ENCODE measurements around the gene NUDT16L1. TPM values are rescaled to one million over a fixed set of nuclear protein-coding genes. Genes with fewer than 3 reads are reported as not detected.

The NUDT16L1 gene
- polyA plus RNA-seq, 1 of the 3 experiments (the other 2 are of a cell fraction): 45.8 TPM

GRCh38 chr16:4656221-4656620 lies 37.1 kb upstream of the NUDT16L1 start (continued):
- TF ChIP-seq, protein P1, sequence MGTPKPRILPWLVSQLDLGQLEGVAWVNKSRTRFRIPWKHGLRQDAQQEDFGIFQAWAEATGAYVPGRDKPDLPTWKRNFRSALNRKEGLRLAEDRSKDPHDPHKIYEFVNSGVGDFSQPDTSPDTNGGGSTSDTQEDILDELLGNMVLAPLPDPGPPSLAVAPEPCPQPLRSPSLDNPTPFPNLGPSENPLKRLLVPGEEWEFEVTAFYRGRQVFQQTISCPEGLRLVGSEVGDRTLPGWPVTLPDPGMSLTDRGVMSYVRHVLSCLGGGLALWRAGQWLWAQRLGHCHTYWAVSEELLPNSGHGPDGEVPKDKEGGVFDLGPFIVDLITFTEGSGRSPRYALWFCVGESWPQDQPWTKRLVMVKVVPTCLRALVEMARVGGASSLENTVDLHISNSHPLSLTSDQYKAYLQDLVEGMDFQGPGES (IDR thresholded peaks at IDR 0.05; ENCODE audit: low read depth, low read length): no peak
- TF ChIP-seq, protein P2, sequence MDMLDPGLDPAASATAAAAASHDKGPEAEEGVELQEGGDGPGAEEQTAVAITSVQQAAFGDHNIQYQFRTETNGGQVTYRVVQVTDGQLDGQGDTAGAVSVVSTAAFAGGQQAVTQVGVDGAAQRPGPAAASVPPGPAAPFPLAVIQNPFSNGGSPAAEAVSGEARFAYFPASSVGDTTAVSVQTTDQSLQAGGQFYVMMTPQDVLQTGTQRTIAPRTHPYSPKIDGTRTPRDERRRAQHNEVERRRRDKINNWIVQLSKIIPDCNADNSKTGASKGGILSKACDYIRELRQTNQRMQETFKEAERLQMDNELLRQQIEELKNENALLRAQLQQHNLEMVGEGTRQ (IDR thresholded peaks at IDR 0.05; ENCODE audit: borderline replicate concordance, low read depth, low read length): no peak
- TF ChIP-seq JUND (IDR thresholded peaks at IDR 0.05): no peak

GRCh38 chr16:4656695-4657686 lies 36.4 kb upstream of the NUDT16L1 start:
- Histone ChIP-seq H3K9ac (no peak overlapping the region), H3K4me3 (ENCODE audit: low read depth in 2 of 2, low read length in 1 of 2) (no peak overlapping the region), H3K9me3 (no peaks in the 10 kb centered on the region), H3K4me2 (no peak overlapping the region), H3K27me3 (ENCODE audit: insufficient read depth) (no peaks in the 10 kb centered on the region), H3K9me2 (no peaks in the 10 kb centered on the region), H3K36me3 (replicated peaks in 1 of 2; ENCODE audit: control insufficient read depth in 1 of 2, insufficient read depth in 2 of 2, low read length in 1 of 2) (peaks cover 7 to 41% of the 10 kb centered on the region in 2 experiments), H3K27ac (ENCODE audit: low read depth in 2 of 2, low read length in 1 of 2) (no peak overlapping the region), H4K20me1 (ENCODE audit: insufficient read depth) (peaks cover 4% of the 10 kb centered on the region; the same call in 1 of the 2 replicates), H3K79me2 (ENCODE audit: insufficient read depth) (peaks cover 3% of the 10 kb centered on the region), H3K4me1 (ENCODE audit: control insufficient read depth in 1 of 2, insufficient read depth in 2 of 2, low read depth in 1 of 2, low read length in 1 of 2) (no peaks in the 10 kb centered on the region), H3F3A (replicated peaks; ENCODE audit: insufficient read depth) (no peaks in the 10 kb centered on the region), H2AFZ (ENCODE audit: low read depth) (no peak overlapping the region)
- no peak for TF ChIP-seq EP300 (IDR thresholded peaks at IDR 0.05; ENCODE audit: borderline replicate concordance in 1 of 2, low read depth in 1 of 2, low read length in 1 of 2)
- TF ChIP-seq GATA2 (CRISPR knock-in tag; IDR thresholded peaks at IDR 0.05): no peak
- TF ChIP-seq FOXJ3 (CRISPR knock-in tag; IDR thresholded peaks at IDR 0.05): no peak
- TF ChIP-seq, protein P3, sequence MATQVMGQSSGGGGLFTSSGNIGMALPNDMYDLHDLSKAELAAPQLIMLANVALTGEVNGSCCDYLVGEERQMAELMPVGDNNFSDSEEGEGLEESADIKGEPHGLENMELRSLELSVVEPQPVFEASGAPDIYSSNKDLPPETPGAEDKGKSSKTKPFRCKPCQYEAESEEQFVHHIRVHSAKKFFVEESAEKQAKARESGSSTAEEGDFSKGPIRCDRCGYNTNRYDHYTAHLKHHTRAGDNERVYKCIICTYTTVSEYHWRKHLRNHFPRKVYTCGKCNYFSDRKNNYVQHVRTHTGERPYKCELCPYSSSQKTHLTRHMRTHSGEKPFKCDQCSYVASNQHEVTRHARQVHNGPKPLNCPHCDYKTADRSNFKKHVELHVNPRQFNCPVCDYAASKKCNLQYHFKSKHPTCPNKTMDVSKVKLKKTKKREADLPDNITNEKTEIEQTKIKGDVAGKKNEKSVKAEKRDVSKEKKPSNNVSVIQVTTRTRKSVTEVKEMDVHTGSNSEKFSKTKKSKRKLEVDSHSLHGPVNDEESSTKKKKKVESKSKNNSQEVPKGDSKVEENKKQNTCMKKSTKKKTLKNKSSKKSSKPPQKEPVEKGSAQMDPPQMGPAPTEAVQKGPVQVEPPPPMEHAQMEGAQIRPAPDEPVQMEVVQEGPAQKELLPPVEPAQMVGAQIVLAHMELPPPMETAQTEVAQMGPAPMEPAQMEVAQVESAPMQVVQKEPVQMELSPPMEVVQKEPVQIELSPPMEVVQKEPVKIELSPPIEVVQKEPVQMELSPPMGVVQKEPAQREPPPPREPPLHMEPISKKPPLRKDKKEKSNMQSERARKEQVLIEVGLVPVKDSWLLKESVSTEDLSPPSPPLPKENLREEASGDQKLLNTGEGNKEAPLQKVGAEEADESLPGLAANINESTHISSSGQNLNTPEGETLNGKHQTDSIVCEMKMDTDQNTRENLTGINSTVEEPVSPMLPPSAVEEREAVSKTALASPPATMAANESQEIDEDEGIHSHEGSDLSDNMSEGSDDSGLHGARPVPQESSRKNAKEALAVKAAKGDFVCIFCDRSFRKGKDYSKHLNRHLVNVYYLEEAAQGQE (IDR thresholded peaks at IDR 0.05; ENCODE audit: low read depth, low read length): no peak
- TF ChIP-seq EZH2phosphoT487 (IDR thresholded peaks at IDR 0.05; ENCODE audit: borderline replicate concordance, low read depth): no peak
- no peak for TF ChIP-seq RAD21 (IDR thresholded peaks at IDR 0.05; ENCODE audit: low read length)
- no peak for TF ChIP-seq FOSL2 (IDR thresholded peaks at IDR 0.05; ENCODE audit: borderline replicate concordance, low read depth)
- no peak for TF ChIP-seq GABPA (IDR thresholded peaks at IDR 0.05; ENCODE audit: low read depth)
- TF ChIP-seq, protein P2 (IDR thresholded peaks at IDR 0.05; ENCODE audit: borderline replicate concordance, low read depth, low read length): no peak
- TF ChIP-seq JUND (IDR thresholded peaks at IDR 0.05): no peak
- no peak for TF ChIP-seq CHD2 (IDR thresholded peaks at IDR 0.05; ENCODE audit: low read length, partially characterized antibody)
- TF ChIP-seq YY1 (IDR thresholded peaks at IDR 0.05; ENCODE audit: low read depth): no peak
- TF ChIP-seq, protein P4, sequence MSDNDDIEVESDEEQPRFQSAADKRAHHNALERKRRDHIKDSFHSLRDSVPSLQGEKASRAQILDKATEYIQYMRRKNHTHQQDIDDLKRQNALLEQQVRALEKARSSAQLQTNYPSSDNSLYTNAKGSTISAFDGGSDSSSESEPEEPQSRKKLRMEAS (IDR thresholded peaks at IDR 0.05; ENCODE audit: low read depth): no peak
- no peak for TF ChIP-seq SIN3A (IDR thresholded peaks at IDR 0.05; ENCODE audit: borderline replicate concordance, low read depth, low read length)
- TF ChIP-seq, protein P5, sequence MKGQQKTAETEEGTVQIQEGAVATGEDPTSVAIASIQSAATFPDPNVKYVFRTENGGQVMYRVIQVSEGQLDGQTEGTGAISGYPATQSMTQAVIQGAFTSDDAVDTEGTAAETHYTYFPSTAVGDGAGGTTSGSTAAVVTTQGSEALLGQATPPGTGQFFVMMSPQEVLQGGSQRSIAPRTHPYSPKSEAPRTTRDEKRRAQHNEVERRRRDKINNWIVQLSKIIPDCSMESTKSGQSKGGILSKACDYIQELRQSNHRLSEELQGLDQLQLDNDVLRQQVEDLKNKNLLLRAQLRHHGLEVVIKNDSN (IDR thresholded peaks at IDR 0.05; ENCODE audit: borderline replicate concordance, low read depth): no peak
- TF ChIP-seq NRF1 (IDR thresholded peaks at IDR 0.05; ENCODE audit: low read depth, low read length): no peak
- no peak for TF ChIP-seq TAF1 (IDR thresholded peaks at IDR 0.05; ENCODE audit: borderline replicate concordance, low read depth, low read length)
- TF ChIP-seq, protein P6, sequence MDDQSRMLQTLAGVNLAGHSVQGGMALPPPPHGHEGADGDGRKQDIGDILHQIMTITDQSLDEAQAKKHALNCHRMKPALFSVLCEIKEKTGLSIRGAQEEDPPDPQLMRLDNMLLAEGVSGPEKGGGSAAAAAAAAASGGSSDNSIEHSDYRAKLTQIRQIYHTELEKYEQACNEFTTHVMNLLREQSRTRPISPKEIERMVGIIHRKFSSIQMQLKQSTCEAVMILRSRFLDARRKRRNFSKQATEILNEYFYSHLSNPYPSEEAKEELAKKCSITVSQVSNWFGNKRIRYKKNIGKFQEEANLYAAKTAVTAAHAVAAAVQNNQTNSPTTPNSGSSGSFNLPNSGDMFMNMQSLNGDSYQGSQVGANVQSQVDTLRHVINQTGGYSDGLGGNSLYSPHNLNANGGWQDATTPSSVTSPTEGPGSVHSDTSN (IDR thresholded peaks at IDR 0.05): no peak
- WGBS (ENCODE audit: low lambda C conversion rate): 96% methylated on average over 9 of the region's 25 CpGs
- DNase-seq: no peak
- POLR2A ChIA-PET: no interaction called here
- CTCF ChIA-PET: interaction anchor here (0.9 kb wide), 1 partner anchor 71 kb away, joined by 4 read pairs; no protein-coding TSS in a partner anchor
